ENCODE data around the gene C2orf42.

- TF ChIP-seq, protein P1, sequence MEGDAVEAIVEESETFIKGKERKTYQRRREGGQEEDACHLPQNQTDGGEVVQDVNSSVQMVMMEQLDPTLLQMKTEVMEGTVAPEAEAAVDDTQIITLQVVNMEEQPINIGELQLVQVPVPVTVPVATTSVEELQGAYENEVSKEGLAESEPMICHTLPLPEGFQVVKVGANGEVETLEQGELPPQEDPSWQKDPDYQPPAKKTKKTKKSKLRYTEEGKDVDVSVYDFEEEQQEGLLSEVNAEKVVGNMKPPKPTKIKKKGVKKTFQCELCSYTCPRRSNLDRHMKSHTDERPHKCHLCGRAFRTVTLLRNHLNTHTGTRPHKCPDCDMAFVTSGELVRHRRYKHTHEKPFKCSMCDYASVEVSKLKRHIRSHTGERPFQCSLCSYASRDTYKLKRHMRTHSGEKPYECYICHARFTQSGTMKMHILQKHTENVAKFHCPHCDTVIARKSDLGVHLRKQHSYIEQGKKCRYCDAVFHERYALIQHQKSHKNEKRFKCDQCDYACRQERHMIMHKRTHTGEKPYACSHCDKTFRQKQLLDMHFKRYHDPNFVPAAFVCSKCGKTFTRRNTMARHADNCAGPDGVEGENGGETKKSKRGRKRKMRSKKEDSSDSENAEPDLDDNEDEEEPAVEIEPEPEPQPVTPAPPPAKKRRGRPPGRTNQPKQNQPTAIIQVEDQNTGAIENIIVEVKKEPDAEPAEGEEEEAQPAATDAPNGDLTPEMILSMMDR (conservative IDR thresholded peaks at IDR 0.05; ENCODE audit: low read depth, low read length) = no peak
- TF ChIP-seq EZH2 (IDR thresholded peaks at IDR 0.05; ENCODE audit: borderline replicate concordance, low read depth, low read length, poor library complexity, severe bottlenecking) = no peak
These were observed 29.7 kb downstream of the C2orf42 start for GRCh38 chr2:70161069-70161534.

Data from A673 (cell line).